Stimulated activated CD4-positive, alpha-beta T cell treated with anti-CD3 and anti-CD28 coated beads, Interleukin-12 subunit alpha, Interleukin-12 subunit beta, amount 100 ng/mL, for 48 hours (primary cell): ENCODE results near the gene BMP2K.

Experiments used
- DNase-seq, 3 donors: peaks; one replicate each; pipeline ENCODE4 v3.0.0-alpha.2; 2020; ENCODE audit warnings: low read depth in 2 of 3, low spot score in 1 of 3

The BMP2K gene

GRCh38 chr4:78923464-78924312 lies 147.5 kb downstream of the BMP2K start:
- no peak for DNase-seq

- DNase-seq, result no peak
Observed at GRCh38 chr4:78926826-78927225, 150.7 kb downstream of the BMP2K start.

- no peak for DNase-seq
Observed at GRCh38 chr4:78928835-78929234, 152.7 kb downstream of the BMP2K start.

- no peak for DNase-seq
Observed at GRCh38 chr4:78930016-78930629, 154.0 kb downstream of the BMP2K start.

GRCh38 chr4:78936989-78937388 lies 160.8 kb downstream of the BMP2K start:
- DNase-seq, result no peak

- DNase-seq, result no peak
Observed at GRCh38 chr4:78937837-78938236, 161.7 kb downstream of the BMP2K start.

GRCh38 chr4:78938474-78938867 lies 162.3 kb downstream of the BMP2K start:
- no peak for DNase-seq

- peak; percentile 58 to 81 (median 68) for DNase-seq
Observed at GRCh38 chr4:78938868-78939666, 162.9 kb downstream of the BMP2K start, which contains the start of gene PAQR3. Gene PAQR3, minus strand, starts transcription at chr4:78939438. Its CDS starts 214 bp downstream, at chr4:78939224.

- no peak for DNase-seq
Observed at GRCh38 chr4:78939667-78940008, 163.5 kb downstream of the BMP2K start.

- DNase-seq, result no peak
Observed at GRCh38 chr4:78940752-78941151, 164.6 kb downstream of the BMP2K start.

GRCh38 chr4:78944381-78944780 lies 168.2 kb downstream of the BMP2K start:
- DNase-seq, result no peak

GRCh38 chr4:78945651-78946179 lies 169.6 kb downstream of the BMP2K start:
- DNase-seq, result no peak

GRCh38 chr4:78949735-78950134 lies 173.6 kb downstream of the BMP2K start:
- DNase-seq, result no peak

GRCh38 chr4:78951862-78952472 lies 175.8 kb downstream of the BMP2K start:
- peak in 1 of 3 donors; percentile 46 for DNase-seq

GRCh38 chr4:78953231-78953630 lies 177.1 kb downstream of the BMP2K start:
- DNase-seq, result no peak

- no peak for DNase-seq
Observed at GRCh38 chr4:78953769-78954666, 177.9 kb downstream of the BMP2K start.

- DNase-seq, result no peak
Observed at GRCh38 chr4:78956975-78957374, 180.8 kb downstream of the BMP2K start.

- DNase-seq, result no peak
Observed at GRCh38 chr4:78960926-78961325, 184.8 kb downstream of the BMP2K start.
